HG03066 (cell line): ENCODE data around the gene LCE2B.

Experiments
- ATAC-seq: cut with Tn5 transposase; IDR thresholded peaks from one replicate; pipeline ENCODE4 v1.9.1; 2021; ENCODE audit warnings: low read depth; ENCODE audit not compliant: unreplicated experiment

LCE2B gene

GRCh38 chr1:152728986-152729385 lies 43.1 kb downstream of the LCE2B start:
- ATAC-seq: no peak

GRCh38 chr1:152735648-152736047 lies 49.7 kb downstream of the LCE2B start:
- no peak for ATAC-seq
